Effector memory CD4-positive, alpha-beta T cell (primary cell): ENCODE data around the gene PTPRK.

Source experiments
- DNase-seq, 3 donors: peaks; one replicate each; pipeline ENCODE4 v3.0.0-alpha.2; 2020
- H3K27ac ChIP-seq: 2 replicates; pipeline ENCODE4 v1.7.0; 2013; ENCODE audit warnings: mild to moderate bottlenecking, low read length, moderate library complexity; ENCODE audit not compliant: insufficient read depth, poor library complexity, severe bottlenecking
- H3K27me3 ChIP-seq: replicated peaks from 2 replicates; pipeline ENCODE4 v1.7.0; 2013; ENCODE audit warnings: mild to moderate bottlenecking, low read length; ENCODE audit not compliant: insufficient read depth, control insufficient read depth, poor library complexity, severe bottlenecking
- H3K36me3 ChIP-seq: 2 replicates; pipeline ENCODE4 v1.7.0; 2013; ENCODE audit warnings: mild to moderate bottlenecking, low read length, moderate library complexity; ENCODE audit not compliant: control insufficient read depth, insufficient read depth
- H3K4me1 ChIP-seq: 2 replicates; pipeline ENCODE4 v1.7.0; 2013; ENCODE audit warnings: low read length, mild to moderate bottlenecking; ENCODE audit not compliant: control insufficient read depth, insufficient read depth, poor library complexity, severe bottlenecking
- H3K4me3 ChIP-seq: 2 replicates; pipeline ENCODE4 v1.7.0; 2013; ENCODE audit warnings: low read length, low read depth, mild to moderate bottlenecking; ENCODE audit not compliant: insufficient read depth, poor library complexity, severe bottlenecking
- H3K9me3 ChIP-seq: 2 replicates; pipeline ENCODE4 v1.7.0; 2013; ENCODE audit warnings: mild to moderate bottlenecking, low read length, moderate library complexity; ENCODE audit not compliant: control insufficient read depth

PTPRK gene

GRCh38 chr6:128403618-128404444 lies 116.6 kb downstream of the PTPRK start:
- H3K4me3 ChIP-seq, result no peak overlapping the region
- no peaks in the 10 kb centered on the region for H3K36me3 ChIP-seq
- H3K27me3 ChIP-seq, result no peaks in the 10 kb centered on the region
- H3K27ac ChIP-seq, result no peak overlapping the region
- no peaks in the 10 kb centered on the region for H3K9me3 ChIP-seq
- H3K4me1 ChIP-seq, result no peaks in the 10 kb centered on the region
- no peak for DNase-seq

GRCh38 chr6:128400875-128401274 lies 119.5 kb downstream of the PTPRK start:
- H3K36me3 ChIP-seq, result no peaks in the 10 kb centered on the region
- no peak overlapping the region for H3K4me3 ChIP-seq
- no peak for DNase-seq
- H3K27me3 ChIP-seq, result no peaks in the 10 kb centered on the region
- H3K9me3 ChIP-seq, result no peaks in the 10 kb centered on the region
- no peaks in the 10 kb centered on the region for H3K4me1 ChIP-seq
- no peak overlapping the region for H3K27ac ChIP-seq

GRCh38 chr6:128397996-128398395 lies 122.4 kb downstream of the PTPRK start:
- H3K27ac ChIP-seq, result no peak overlapping the region
- no peak overlapping the region for H3K4me3 ChIP-seq
- no peaks in the 10 kb centered on the region for H3K36me3 ChIP-seq
- no peaks in the 10 kb centered on the region for H3K4me1 ChIP-seq
- H3K9me3 ChIP-seq, result no peaks in the 10 kb centered on the region
- DNase-seq, result no peak
- no peaks in the 10 kb centered on the region for H3K27me3 ChIP-seq

GRCh38 chr6:128395596-128395995 lies 124.8 kb downstream of the PTPRK start:
- H3K4me1 ChIP-seq, result no peaks in the 10 kb centered on the region
- H3K9me3 ChIP-seq, result no peaks in the 10 kb centered on the region
- H3K4me3 ChIP-seq, result no peak overlapping the region
- no peaks in the 10 kb centered on the region for H3K27me3 ChIP-seq
- H3K27ac ChIP-seq, result no peak overlapping the region
- DNase-seq, result no peak
- H3K36me3 ChIP-seq, result no peaks in the 10 kb centered on the region

GRCh38 chr6:128395188-128395587 lies 125.2 kb downstream of the PTPRK start:
- no peak overlapping the region for H3K4me3 ChIP-seq

GRCh38 chr6:128394167-128394566 lies 126.2 kb downstream of the PTPRK start:
- Histone ChIP-seq H3K36me3 (no peaks in the 10 kb centered on the region), H3K4me3 (no peak overlapping the region)
- DNase-seq, result no peak

More at GRCh38 chr6:128395188-128395587, 125.2 kb downstream of the PTPRK start:
- Histone ChIP-seq H3K4me1 (no peaks in the 10 kb centered on the region), H3K27me3 (no peaks in the 10 kb centered on the region), H3K27ac (no peak overlapping the region), H3K36me3 (no peaks in the 10 kb centered on the region), H3K9me3 (no peaks in the 10 kb centered on the region)
- DNase-seq, result no peak

GRCh38 chr6:128389820-128390534 lies 130.4 kb downstream of the PTPRK start:
- no peaks in the 10 kb centered on the region for H3K36me3 ChIP-seq
- no peak overlapping the region for H3K27ac ChIP-seq
- H3K4me3 ChIP-seq, result no peak overlapping the region
- DNase-seq, result no peak
- H3K9me3 ChIP-seq, result no peaks in the 10 kb centered on the region
- no peaks in the 10 kb centered on the region for H3K4me1 ChIP-seq
- H3K27me3 ChIP-seq, result no peaks in the 10 kb centered on the region

More at GRCh38 chr6:128394167-128394566, 126.2 kb downstream of the PTPRK start:
- H3K27ac ChIP-seq, result no peak overlapping the region
- H3K27me3 ChIP-seq, result no peaks in the 10 kb centered on the region
- no peaks in the 10 kb centered on the region for H3K9me3 ChIP-seq
- no peaks in the 10 kb centered on the region for H3K4me1 ChIP-seq

- Histone ChIP-seq H3K4me3 (no peak overlapping the region), H3K27ac (no peak overlapping the region), H3K4me1 (no peaks in the 10 kb centered on the region), H3K27me3 (no peaks in the 10 kb centered on the region), H3K9me3 (no peaks in the 10 kb centered on the region), H3K36me3 (no peaks in the 10 kb centered on the region)
- no peak for DNase-seq
These were observed 132.0 kb downstream of the PTPRK start for GRCh38 chr6:128388380-128388779.

- Histone ChIP-seq H3K9me3 (no peaks in the 10 kb centered on the region), H3K4me3 (no peak overlapping the region), H3K27me3 (no peaks in the 10 kb centered on the region), H3K4me1 (no peaks in the 10 kb centered on the region), H3K36me3 (no peaks in the 10 kb centered on the region), H3K27ac (no peak overlapping the region)
- DNase-seq, result no peak
These were observed 139.5 kb downstream of the PTPRK start for GRCh38 chr6:128380891-128381290.

- Histone ChIP-seq H3K4me3 (no peak overlapping the region), H3K4me1 (no peaks in the 10 kb centered on the region), H3K9me3 (no peaks in the 10 kb centered on the region), H3K27me3 (no peaks in the 10 kb centered on the region), H3K27ac (no peak overlapping the region), H3K36me3 (no peaks in the 10 kb centered on the region)
- DNase-seq, result no peak
These were observed 140.8 kb downstream of the PTPRK start for GRCh38 chr6:128379577-128379976.
